Thoracic aorta (tissue), 2 donors: ENCODE measurements around the gene SETBP1. TPM values are rescaled to one million over a fixed set of nuclear protein-coding genes. Genes with fewer than 3 reads are reported as not detected.

Experiments used
- ATAC-seq: fragments of 150-250 bp; one replicate; pipeline ENCODE4 v1.8.0; 2017; ENCODE audit warnings: low read depth; ENCODE audit not compliant: insufficient number of reproducible peaks, low FRiP score
- DNase-seq: peaks from one replicate; pipeline ENCODE4 v3.0.0-alpha.2; 2020; ENCODE audit warnings: low spot score
- H3K27ac ChIP-seq, 2 donors: fragments of 200-600 bp; sonication (generic); 1 replicate in 1 of 2; 2 replicates in 1 of 2; pipeline ENCODE4 v1.5.1; 2016; ENCODE audit warnings: mild to moderate bottlenecking in 2 of 2, moderate library complexity in 2 of 2
- H3K27me3 ChIP-seq: fragments of 200-600 bp; sonication (generic); replicated peaks from 2 replicates; pipeline ENCODE4 v1.6.0; 2016; ENCODE audit warnings: mild to moderate bottlenecking; ENCODE audit not compliant: insufficient read depth
- H3K36me3 ChIP-seq: fragments of 200-600 bp; sonication (generic); one replicate; pipeline ENCODE4 v1.5.1; 2016
- H3K4me1 ChIP-seq, 2 donors: fragments of 200-600 bp; sonication (generic); 1 replicate in 1 of 2; 2 replicates in 1 of 2; pipeline versions ENCODE4 v1.5.1 to v1.6.0; 2016; ENCODE audit warnings: low read depth in 2 of 2, mild to moderate bottlenecking in 1 of 2; ENCODE audit not compliant: control insufficient read depth in 1 of 2
- H3K4me3 ChIP-seq: fragments of 200-600 bp; sonication (generic); 2 replicates; pipeline ENCODE4 v1.5.1; 2016; ENCODE audit warnings: mild to moderate bottlenecking
- H3K9me3 ChIP-seq: fragments of 200-600 bp; sonication (generic); 2 replicates; pipeline ENCODE4 v1.5.1; 2016
- total RNA-seq, 2 donors: library from RNA; depleted of rRNA; stranded (reverse); fragments of >200 nt; gene quantifications; one replicate each; pipeline versions ENCODE4 v1.1.0 to v1.2.3, GENCODE V29; 2016
- TF ChIP-seq, protein P1 (sequence below): fragments of 200-600 bp; sonication (generic); IDR thresholded peaks from one replicate; pipeline ENCODE4 v1.5.1; 2019; ENCODE audit warnings: antibody characterized with exemption

SETBP1 gene
- total RNA-seq, 2 donors from 2014 or later: 39.3 to 50.2 TPM

DNA sequence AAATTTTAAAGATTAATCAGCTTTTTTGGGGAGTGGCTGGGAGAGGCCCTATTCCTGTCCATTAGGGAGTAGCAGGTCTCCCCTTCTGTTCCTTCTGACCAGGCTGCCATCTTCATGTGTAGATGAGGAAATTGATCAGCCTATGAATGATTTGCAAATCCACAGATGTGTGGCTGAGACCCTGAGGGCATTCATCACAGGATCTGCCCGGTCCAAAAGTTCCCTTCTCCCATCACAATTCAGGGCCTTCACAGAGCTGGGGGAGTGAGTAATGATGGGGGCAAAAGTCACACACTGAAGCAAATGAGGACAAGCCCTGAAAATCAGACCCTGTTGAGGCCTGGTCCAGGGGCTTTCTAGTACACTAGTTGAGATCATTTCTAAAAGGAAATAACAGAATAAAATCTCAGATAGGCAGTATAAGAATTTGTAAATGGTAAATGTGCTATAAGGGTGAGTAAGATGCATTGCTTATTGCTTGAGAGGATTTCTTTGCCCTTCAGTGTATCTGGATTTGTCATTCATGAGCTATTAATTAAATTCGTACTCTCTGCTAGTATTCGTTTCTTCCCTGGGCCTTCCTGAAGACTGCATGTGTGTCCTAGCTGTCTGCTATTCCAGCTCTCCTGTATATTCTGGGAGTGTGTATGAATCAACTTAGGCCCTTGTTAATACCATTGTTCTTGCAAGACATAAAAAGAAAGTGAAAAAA lies 53.2 kb downstream of the SETBP1 start:
- H3K27ac ChIP-seq: no peak overlapping the region
- ATAC-seq: no peak
- DNase-seq: no peak
- H3K27me3 ChIP-seq: no peaks in the 10 kb centered on the region
- peaks cover 7 to 13% of the 10 kb centered on the region in 2 donors for H3K4me1 ChIP-seq
- H3K9me3 ChIP-seq: no peaks in the 10 kb centered on the region
- H3K4me3 ChIP-seq: no peak overlapping the region
- no peaks in the 10 kb centered on the region for H3K36me3 ChIP-seq
- TF ChIP-seq, protein P1, sequence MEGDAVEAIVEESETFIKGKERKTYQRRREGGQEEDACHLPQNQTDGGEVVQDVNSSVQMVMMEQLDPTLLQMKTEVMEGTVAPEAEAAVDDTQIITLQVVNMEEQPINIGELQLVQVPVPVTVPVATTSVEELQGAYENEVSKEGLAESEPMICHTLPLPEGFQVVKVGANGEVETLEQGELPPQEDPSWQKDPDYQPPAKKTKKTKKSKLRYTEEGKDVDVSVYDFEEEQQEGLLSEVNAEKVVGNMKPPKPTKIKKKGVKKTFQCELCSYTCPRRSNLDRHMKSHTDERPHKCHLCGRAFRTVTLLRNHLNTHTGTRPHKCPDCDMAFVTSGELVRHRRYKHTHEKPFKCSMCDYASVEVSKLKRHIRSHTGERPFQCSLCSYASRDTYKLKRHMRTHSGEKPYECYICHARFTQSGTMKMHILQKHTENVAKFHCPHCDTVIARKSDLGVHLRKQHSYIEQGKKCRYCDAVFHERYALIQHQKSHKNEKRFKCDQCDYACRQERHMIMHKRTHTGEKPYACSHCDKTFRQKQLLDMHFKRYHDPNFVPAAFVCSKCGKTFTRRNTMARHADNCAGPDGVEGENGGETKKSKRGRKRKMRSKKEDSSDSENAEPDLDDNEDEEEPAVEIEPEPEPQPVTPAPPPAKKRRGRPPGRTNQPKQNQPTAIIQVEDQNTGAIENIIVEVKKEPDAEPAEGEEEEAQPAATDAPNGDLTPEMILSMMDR: no peak

DNA sequence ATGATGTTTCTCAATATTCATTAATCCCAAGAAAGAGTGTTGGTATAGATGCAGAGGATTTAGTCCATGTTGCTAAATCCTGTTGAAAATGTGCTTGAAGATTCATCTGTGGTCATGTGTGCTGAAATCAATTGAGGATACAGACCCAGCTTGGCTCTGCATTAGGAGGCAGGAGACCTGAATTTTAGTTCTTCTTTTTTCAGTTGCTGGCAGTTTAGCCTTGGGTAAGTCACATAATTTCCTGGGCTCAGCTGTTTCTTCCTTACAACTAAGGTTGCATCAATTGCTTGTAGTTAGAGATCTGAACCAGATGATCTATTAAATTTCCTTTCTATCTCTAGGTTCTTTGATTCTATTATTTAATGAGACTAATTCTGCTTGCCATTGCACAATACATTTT lies 54.4 kb downstream of the SETBP1 start:
- H3K4me3 ChIP-seq: no peak overlapping the region
- H3K9me3 ChIP-seq: no peaks in the 10 kb centered on the region
- ATAC-seq (no peak), DNase-seq (no peak)
- no peaks in the 10 kb centered on the region for H3K36me3 ChIP-seq
- H3K27ac ChIP-seq: no peak overlapping the region
- TF ChIP-seq, protein P1: no peak
- H3K4me1 ChIP-seq: peaks cover 7 to 13% of the 10 kb centered on the region in 2 donors
- no peaks in the 10 kb centered on the region for H3K27me3 ChIP-seq

DNA sequence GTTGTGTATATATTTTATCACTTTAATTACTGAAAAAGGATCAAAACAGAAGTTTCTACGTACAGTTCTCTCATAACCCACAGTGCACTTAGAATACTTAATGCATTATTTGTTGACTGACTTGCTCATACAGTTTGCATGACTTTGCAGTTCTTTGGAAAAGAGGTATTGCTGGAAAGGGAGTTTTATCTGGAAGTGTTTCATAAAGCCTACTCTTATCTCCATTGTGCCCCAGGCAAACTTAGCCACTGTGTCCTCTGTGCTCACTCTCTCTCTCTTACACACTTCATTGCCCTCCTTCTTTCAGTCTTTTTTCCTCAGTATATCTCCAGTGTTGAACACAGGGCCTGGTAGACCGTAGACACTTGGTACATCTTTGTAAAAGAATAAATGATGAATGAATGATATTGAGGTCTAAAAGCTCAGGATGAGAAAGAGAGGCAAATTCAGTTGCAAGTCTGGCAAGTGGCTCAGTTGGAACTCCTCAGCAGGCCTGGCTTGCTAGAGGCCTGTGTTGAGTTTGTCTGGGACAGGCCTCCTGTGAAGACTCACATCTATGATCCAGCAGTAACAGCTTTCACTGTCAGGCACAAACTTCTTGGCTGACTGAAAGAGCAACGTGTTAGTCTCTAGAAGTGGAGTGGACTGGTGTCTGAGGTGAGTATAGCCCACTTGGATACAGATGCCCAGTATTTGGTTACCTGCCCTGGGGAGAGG lies 56.1 kb downstream of the SETBP1 start:
- H3K27ac ChIP-seq: no peak overlapping the region
- H3K4me3 ChIP-seq: no peak overlapping the region
- no peaks in the 10 kb centered on the region for H3K36me3 ChIP-seq
- no peak for ATAC-seq
- no peaks in the 10 kb centered on the region for H3K9me3 ChIP-seq
- no peak for DNase-seq
- TF ChIP-seq, protein P1: no peak
- peaks cover 7 to 10% of the 10 kb centered on the region in 2 donors for H3K4me1 ChIP-seq
- no peaks in the 10 kb centered on the region for H3K27me3 ChIP-seq

DNA sequence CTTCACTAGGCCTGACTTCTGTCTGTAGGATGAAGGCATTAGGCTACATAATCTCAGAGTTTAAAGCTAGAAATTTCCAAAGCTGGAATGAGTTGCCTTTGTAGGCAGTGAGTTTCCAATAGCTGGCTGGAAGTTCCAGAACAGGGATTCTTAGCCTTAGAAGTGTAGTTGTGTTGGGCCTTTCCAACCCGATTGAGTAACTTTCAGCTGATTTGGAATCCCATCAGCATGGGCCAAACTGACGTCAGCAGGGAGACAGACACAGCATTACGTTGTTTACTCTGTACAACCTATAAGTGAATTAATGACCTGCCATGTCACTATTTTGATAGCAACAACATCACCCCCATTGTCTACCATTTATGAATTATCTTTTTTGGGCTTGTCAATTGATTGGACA lies 56.9 kb downstream of the SETBP1 start:
- no peak overlapping the region for H3K4me3 ChIP-seq
- no peak for ATAC-seq
- TF ChIP-seq, protein P1: no peak
- no peak for DNase-seq
- no peak overlapping the region for H3K27ac ChIP-seq
- peaks cover 4 to 15% of the 10 kb centered on the region in 2 donors for H3K4me1 ChIP-seq
- no peaks in the 10 kb centered on the region for H3K27me3 ChIP-seq
- no peaks in the 10 kb centered on the region for H3K9me3 ChIP-seq
- H3K36me3 ChIP-seq: no peaks in the 10 kb centered on the region

DNA sequence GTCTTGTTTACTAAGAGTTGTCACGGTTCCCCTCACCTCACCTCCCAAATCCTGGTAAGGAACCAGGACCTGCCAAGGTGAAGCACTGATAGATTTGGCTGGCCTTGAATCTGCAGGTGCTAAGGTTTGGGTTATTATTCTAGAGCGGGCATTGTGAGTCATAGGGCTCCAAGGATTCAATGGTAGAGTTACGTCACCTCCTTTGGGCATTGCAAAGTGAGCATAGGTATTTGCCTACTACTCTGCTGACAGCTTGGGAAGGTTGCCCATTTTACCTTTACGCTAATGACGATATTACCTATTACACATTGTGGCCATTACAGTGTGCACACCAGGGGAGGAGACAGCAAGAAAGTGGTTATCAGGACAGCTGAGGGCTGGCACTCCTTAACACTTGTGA lies 59.3 kb downstream of the SETBP1 start:
- DNase-seq (no peak), ATAC-seq (no peak)
- H3K4me1 ChIP-seq: peaks cover 4 to 27% of the 10 kb centered on the region in 2 donors
- no peaks in the 10 kb centered on the region for H3K36me3 ChIP-seq
- TF ChIP-seq, protein P1: no peak
- no peaks in the 10 kb centered on the region for H3K9me3 ChIP-seq
- no peaks in the 10 kb centered on the region for H3K27me3 ChIP-seq
- H3K27ac ChIP-seq: no peak overlapping the region
- H3K4me3 ChIP-seq: no peak overlapping the region
